Heart left ventricle (tissue), 13 donors: ENCODE results near the gene UTY.

Experiments used
- CTCF ChIP-seq, 12 donors: fragments of 200-600 bp; sonication (generic) in 4 of 12; IDR thresholded peaks; one replicate each; pipeline versions ENCODE4 v1.5.0 to v1.8.0; 2018 to 2022; ENCODE audit warnings: antibody characterized with exemption in 12 of 12, mild to moderate bottlenecking in 5 of 12
- POLR2A ChIP-seq, 2 donors: fragments of 450-650 bp; IDR thresholded peaks; one replicate each; pipeline ENCODE4 v1.6.1; 2017; ENCODE audit warnings: antibody characterized with exemption in 2 of 2, mild to moderate bottlenecking in 2 of 2, moderate library complexity in 2 of 2
- donor health status: ischemic (EF 13 %, LVEDD 7.1; RV severe dilation, severe dysfunction).
- donor health status: DM: no; HTN: yes; CAD: no.
- donor health status: DM: no; HTN: no; CAD: no.
- donor health status: ischemic (EF 25% LVEDD 6.9; RV normal size, moderate dysfunction).
- donor health status: ischemic (EF 25% LVEDD 5.7; RV mildly dilated, moderate dysfunction).
- donor health status: ischemic (EF 35%, LVEDD 5.7; RV mildly dilated, moderate dysfunction).
- donor health status: nonischemic (EF 11% LVEDD 7.7; RV severe dilation, severe dysfunction).
- donor health status: DM: yes; HTN: yes; CAD: no.
- donor health status: PGD.
- donor health status: ischemic (EF 29% LVEDD 5.4; RV normal size, mild dysfunction).
- donor health status: nonischemic (EF 23%, LVEDD 6.1; RV moderate dilation, normal function).

GRCh38 chrY:13337934-13338333 lies 141.9 kb downstream of the UTY start:
- TF ChIP-seq CTCF (IDR thresholded peaks at IDR 0.05) (no peak), POLR2A (IDR thresholded peaks at IDR 0.05) (no peak)
